GM04503 (cell line): Measurements from ENCODE around the gene IQCK.

Experiments used
- DNase-seq: peaks from one replicate; pipeline ENCODE4 v3.0.0-alpha.2; 2012; ENCODE audit warnings: low read depth

IQCK gene

GRCh38 chr16:19837331-19837980, 119.4 kb downstream of the IQCK start:
- no peak for DNase-seq

DNA sequence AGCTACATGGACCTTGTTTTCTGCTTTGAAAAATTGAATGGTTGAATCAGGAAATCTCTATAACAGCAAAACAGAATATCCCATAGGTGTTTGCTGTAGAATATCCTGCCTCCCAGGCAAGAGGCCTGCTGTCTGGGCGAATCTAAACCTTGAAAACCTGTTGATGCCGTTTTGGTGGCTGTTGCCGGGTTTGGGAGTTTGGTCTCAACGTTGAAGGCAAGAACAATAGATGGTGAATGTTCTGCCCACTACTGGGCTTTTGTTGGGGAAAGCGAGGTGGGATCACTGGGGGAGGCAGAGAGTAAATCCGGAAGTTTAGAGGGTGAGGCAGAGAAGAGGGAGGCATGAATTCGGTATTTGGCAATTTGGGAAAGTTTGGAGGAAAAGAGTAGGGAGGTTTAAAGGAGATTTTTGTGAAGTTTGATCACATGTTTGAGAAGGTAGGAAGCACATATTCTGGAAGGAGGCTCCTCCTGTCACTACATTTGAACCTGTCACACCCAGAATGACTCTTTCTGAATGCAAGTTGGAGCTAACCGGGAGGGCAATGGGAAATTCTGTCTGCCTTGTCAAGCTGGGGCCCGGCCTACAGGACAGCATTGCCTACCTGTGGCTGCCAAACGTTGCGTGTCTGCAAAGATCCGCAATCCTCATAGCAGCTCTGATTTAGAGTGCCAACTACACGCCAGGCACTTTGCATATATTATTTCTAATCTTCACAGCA, 120.1 kb downstream of the IQCK start:
- DNase-seq = no peak

DNA sequence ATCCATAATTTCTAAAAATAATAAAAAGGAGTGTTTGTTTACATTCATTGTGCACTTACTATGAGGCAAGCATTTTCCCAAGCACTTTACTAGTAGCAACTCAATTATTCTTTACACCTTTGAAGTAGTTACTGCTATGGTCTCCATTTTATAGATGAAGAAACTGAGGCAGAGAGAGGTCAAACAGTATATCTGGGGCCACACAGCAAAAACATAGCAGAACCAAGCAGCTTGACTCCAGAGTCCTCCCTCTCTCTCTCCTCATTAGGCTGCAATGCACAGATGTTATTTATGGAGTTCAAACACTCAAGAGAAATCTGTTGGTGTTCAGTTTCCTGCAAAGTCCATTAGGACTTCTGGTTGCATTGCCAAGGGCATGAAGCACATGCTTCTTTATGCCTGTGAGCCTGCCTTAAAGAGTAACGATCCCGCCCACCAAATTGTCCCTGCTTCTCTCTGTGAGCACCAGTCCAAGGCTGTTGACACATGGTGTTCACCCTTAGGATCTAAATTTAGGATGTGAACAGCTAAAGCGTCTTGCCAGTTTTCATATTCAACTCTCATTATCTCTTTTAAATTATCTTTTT, 122.5 kb downstream of the IQCK start:
- DNase-seq = no peak

GRCh38 chr16:19841184-19841583, 123.1 kb downstream of the IQCK start:
- no peak for DNase-seq

DNA sequence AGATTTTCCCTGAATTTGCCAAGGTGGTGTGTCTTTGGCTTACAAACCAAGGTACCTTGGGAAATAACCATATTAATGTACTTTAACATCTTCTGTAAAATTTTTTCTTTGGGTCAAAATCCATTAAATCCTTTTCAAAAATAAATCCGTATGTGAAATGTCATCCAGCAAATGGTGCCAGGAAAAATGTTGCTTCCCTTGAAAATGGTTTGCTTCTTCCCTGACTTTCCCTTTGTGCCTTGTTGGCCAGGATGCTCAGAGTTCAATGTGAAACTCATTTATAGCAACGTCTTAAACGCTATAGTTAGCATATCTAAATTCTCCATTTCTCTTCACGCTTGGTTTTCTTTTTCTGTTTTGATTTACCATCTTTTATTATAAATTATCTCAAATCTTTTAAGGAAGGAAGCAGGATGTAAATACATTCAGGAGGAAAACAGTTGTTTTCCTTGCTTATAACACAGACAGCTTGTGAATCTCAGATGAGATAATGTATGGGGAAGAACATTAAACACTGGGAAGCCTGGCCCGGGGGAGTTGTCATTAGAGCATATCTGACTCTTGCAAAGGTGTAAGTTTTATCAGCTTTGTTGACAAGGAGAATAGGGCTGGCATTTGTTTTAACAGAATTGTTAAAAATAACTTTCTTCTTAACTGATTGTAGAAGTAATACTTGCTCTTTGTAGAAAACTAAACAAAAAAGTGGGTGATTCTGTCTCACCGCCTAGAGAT, 124.5 kb downstream of the IQCK start:
- DNase-seq = no peak

GRCh38 chr16:19843371-19843770, 125.3 kb downstream of the IQCK start:
- peak; percentile 24 for DNase-seq

DNA sequence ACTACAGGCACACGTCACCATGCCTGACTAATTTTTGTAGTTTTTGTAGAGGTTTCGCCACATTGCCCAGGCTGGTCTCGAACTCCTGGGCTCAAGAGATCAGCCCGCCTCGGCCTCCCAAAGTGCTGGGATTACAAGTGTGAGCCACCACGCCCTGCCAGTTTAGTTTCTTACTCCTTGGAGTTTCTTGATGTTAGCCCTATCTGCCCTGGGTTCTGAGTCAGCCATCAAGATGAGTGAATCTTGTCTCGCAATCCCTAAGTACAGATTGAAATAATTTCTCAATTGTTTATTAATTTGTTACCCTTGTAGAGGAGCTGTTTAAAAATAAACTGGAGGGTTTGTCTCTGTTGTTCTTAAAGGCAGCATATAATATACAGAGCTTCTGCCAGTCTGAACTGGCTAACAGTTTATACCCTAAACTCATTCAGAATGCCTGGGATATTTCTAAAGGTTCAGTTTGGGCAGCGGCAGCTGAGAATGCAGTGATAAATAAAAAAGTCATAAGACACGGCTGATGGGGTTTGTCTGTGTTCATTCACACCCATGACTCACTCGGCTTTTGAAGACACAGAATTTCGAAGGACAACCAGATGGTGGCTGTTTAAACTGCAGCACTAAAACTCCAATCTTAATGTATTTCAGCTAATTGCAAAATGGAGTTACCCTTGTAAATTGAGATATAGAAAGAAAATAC, 127.0 kb downstream of the IQCK start:
- DNase-seq = peak; percentile 77

DNA sequence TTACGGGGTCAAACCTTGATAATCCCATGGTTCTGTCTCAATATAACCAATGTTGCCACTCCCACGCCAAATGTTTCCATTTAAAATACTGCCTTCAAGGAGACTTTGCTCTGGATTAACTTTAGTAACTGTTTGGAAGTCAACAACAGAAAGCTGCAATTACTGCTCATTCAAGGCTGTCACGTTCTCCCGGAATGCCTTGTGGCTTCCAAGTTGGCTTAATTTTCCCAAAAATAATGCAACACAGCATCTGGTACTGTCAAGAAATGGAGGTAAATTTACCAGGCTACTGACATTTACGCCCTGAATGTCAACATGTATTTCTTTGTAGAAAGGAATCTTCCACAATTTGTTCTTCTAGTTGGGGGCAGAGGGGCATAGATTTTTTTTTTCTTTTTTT, 128.4 kb downstream of the IQCK start:
- DNase-seq = peak; percentile 26

DNA sequence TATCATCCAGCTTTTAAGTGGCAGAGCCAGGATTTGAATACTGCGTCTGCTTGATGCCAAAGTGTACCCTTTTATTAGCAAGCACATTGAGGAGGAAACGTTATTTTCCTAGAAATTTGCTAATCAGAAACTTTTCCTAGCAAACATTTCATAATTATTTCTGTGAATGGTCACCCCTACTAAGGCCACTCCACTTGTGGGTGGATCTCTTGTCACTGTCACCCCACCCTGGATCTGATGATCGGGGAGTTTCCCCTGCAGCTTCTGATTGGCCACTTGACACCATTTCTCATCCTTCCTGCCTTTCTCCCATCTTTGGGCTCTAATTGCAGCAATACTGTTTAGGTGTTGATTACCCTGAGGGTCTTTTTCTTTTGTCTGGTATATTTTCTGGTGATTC, 130.7 kb downstream of the IQCK start:
- no peak for DNase-seq

DNA sequence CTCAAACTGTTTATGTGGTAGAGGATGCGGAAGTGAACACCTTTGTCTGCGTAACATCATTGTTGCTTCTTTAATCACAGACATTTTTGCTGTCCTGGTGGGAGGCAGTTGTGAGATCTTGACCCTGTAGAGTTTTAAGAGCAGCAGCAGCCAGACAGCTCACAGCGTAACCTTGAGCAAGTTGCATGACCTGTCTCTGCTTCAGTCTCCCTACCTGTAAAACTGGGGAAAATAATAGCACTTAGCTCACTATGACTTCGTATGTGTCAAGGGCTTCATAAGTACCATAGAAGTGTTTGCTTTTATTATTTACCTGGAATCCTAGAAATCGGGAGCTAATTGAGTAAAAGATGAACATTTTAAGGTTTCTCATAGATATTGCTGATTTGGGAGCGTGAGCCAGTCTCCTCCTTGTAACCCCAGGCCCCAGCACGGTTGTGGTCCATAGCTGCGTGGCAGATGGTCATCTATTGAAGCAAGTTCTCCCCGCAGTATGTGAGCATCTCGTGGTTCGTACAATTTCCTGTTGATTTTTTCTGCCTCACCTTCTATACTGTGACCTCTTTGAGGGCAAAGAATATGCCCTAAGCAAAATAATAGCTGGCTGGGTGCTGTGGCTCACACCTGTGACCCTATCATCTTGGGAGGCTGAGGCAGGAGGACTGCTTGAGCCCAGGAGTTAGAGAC, 132.2 kb downstream of the IQCK start:
- no peak for DNase-seq

- DNase-seq = no peak
These were observed 133.4 kb downstream of the IQCK start for GRCh38 chr16:19851476-19851875.

GRCh38 chr16:19853132-19853741, 135.2 kb downstream of the IQCK start:
- DNase-seq = no peak

DNA sequence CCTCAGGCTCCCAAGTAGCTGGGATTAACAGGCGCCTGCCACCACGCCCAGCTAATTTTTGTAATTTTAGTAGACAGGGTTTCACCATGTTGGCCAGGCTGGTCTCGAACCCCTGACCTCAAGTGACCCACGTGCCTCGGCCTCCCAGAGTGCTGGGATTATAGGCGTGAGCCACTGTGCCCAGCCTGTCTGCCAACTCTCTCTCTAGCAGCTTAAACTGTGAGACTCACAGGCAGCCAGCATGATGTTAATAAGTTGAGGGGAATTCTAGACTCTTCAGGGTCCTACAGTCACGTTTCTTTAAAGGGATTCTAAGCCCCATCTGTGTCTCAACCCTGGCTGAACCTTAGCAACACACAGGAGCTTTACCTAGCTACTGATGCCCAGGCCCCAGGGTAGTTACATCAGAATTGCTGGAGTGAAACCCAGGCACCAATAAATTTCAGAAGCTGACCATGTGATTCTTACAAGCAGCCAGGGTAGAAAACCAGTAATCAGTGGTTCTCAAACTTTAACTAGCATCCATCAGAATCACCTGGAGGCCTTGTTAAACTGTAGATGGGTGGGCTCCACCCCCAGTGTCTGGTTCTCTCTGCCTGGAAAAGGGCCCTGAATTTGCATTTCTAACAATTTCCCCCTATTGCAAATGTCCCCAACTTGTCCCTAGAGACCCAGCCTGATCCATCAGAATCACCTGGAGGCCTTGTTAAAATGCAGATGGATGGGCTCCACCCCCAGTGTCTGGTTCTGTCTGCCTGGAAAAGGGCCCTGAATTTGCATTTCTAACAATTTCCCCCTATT, 135.9 kb downstream of the IQCK start:
- no peak for DNase-seq

DNA sequence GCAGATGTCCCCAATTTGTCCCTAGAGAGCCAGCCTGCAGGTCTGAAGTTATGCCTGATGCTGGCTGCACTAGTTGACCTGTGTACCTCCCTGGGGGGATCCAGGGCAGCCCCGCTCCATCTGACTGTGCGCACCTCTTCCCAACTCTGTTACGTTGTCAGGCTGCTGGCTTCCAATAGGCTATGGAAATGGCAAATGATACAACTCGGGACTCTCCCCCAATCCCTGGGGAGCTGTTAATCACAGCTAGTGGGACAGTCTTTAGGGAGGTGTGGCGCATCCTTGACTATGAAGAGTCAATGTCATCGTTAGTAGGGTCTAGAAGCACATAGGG, 136.4 kb downstream of the IQCK start:
- DNase-seq = no peak

- DNase-seq = no peak
These were observed 138.0 kb downstream of the IQCK start for GRCh38 chr16:19856120-19856519.

GRCh38 chr16:19857593-19858339, 139.7 kb downstream of the IQCK start:
- no peak for DNase-seq

DNA sequence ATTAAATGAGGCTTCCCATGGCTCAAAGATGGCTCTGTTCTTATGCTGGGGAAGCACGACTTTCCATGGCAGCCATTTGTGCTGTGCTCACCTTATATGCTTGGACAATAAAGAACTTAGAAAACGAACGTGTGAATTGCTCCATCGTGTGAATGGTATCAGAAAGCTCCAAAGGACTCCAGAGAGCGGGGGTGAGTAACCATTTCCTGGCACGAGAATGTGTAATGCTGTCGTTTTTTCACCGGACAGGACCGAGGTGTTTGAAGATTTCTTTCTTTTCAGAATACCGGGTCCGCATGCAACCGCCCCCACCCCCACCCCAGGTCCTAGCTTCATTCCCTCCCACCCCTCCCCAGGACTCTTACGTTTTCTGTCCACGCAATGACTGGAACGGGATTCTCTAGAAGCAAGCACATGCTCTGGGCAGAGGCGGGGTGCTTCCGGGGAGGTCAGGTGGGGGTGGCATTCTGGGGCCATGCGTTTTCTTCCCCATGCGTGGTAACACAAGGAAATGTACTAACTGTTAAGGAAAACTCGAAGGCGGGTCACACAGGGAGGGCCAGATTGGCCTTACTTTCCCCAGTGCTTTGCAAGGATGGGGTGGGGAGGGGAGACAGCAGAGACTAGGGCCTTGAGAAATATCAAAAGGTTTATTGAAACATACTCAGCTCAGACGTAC, 140.4 kb downstream of the IQCK start:
- DNase-seq = no peak

GRCh38 chr16:19859166-19859565, 141.1 kb downstream of the IQCK start:
- no peak for DNase-seq

GRCh38 chr16:19859603-19860002, 141.5 kb downstream of the IQCK start:
- no peak for DNase-seq
